ENCODE data around the gene ITIH1.
"Not testable (repeated sequence)": the region's sequence is repeated elsewhere in the genome, so short reads cannot be mapped to it uniquely, and the experiment has no call there.

Gene ITIH1, protein sequence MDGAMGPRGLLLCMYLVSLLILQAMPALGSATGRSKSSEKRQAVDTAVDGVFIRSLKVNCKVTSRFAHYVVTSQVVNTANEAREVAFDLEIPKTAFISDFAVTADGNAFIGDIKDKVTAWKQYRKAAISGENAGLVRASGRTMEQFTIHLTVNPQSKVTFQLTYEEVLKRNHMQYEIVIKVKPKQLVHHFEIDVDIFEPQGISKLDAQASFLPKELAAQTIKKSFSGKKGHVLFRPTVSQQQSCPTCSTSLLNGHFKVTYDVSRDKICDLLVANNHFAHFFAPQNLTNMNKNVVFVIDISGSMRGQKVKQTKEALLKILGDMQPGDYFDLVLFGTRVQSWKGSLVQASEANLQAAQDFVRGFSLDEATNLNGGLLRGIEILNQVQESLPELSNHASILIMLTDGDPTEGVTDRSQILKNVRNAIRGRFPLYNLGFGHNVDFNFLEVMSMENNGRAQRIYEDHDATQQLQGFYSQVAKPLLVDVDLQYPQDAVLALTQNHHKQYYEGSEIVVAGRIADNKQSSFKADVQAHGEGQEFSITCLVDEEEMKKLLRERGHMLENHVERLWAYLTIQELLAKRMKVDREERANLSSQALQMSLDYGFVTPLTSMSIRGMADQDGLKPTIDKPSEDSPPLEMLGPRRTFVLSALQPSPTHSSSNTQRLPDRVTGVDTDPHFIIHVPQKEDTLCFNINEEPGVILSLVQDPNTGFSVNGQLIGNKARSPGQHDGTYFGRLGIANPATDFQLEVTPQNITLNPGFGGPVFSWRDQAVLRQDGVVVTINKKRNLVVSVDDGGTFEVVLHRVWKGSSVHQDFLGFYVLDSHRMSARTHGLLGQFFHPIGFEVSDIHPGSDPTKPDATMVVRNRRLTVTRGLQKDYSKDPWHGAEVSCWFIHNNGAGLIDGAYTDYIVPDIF

DNA sequence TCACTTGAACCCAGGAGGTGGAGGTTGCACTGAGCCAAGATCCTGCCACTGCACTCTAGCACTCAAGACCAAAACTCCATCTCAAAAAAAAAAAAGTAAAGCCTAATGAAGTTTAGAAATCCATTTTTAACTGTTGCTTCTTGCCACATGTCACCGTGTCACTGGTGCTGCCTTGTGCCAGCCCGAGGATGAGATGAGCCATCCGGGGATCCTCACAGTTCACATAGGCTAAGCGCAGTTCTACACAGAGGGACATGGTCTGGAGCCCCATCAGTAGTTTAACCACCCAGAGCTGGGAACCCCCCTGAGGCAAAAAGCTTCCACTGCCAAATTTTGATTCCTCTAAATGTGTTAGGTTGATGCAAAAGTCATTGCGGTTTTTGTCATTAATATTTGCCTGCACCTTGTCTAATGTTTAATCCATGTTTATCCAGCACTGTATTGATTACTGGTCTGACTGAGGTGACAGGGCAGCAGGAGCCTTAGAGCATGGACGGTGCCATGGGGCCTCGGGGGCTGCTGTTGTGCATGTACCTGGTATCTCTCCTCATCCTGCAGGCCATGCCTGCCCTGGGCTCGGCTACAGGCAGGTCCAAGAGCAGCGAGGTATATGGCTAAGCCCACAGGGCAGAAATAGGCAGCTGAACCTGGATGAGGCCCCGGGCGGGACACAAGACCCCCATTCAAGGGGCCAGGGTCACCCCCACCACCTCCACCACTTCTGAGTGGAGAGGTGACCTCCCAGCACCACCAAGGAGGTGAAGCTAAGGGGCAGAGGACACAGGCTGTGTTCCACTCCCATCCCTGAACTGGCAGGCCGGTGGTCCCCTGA is at the start of gene ITIH1:
TSS of gene ITIH1 (plus strand) at position 473 of the 832 bp plus-strand sequence. CDS start at position 490, 17 bp downstream.
- DNase-seq (ENCODE audit: low read depth) = no peak

DNA sequence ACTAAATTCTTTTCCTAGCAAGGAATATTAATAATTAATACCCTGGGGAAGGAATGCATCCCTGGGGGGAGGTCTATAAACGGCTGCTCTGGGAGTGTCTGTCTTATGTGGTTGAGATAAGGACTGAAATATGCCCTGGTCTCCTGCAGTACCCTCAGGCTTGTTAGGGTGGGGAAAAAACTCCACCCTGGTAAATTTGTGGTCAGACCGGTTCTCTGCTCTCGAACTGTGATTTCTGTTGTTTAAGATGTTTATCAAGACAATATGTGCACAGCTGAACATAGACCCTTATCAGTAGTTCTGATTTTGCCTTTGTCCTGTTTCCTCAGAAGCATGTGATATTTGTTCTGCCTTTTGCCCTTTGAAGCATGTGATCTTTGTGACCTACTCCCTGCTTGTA is 48.6 kb upstream of the ITIH1 start:
- DNase-seq (ENCODE audit: low read depth) = not testable (repeated sequence)

DNA sequence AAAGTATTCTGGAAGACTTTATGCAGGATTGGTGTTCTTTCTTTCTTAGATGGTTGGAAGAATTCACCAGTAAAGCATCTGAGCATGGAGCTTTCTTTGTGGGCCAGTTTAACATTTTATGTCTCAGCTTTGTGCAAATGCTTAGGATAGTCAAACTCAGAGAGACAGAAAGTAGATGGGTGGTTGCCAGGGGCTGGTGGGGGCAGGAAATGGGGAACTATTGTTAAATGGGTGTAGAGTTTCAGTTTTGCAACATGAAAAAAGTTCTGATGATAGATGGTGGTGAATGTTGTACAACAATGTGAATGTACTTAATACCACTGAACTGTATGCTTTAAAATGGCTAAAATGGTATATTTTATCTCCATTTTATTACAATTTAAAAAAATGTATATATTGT is 46.7 kb upstream of the ITIH1 start:
- no peak for DNase-seq (ENCODE audit: low read depth)

DNA sequence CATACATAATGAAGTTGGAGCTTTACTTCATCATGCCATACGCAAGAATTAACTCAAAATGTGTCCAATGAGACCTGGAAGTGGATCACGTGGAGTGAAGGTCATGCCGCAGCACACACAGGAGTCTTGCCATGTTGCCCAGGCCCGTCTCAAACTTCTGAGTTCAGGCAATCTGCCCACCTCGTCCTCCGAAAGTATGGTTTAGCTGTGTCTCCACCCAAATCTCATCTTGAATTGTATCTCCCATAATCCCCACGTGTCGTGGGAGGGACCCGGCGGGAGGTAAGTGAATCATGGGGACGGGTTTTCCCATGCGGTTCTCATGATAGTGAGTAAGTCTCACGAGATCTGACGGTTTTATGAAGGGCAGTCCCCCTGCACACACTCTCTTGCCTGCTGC is 45.8 kb upstream of the ITIH1 start:
- DNase-seq (ENCODE audit: low read depth) = no peak

DNA sequence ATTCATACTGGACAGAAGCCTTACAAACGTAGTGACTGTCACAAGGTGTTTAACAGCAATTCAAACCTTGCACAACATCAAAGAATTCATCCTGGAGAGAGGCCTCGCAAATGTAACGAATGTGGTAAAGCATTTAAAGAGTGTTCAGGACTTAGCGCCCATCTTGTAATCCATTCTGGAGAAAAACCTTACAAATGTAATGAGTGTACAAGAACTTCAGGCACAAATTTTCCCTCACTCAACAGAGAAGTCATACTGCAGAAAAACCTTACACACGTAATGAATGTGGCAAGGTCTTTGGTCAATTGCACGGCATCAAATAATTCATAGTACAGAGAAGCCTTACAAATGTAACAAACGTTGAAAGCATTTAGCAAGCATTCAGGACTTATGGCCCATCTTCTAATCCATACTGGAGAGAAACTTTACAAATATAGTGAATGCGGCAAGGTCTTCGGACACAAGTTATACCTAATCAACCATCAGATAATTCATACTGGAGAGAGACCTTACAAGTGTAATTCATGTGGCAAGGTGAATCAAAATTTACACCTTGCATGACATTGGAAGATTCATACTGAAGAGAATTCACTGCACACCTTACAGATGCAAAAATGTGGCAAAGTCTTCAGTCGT is 44.0 kb upstream of the ITIH1 start:
- DNase-seq (ENCODE audit: low read depth) = no peak

DNA sequence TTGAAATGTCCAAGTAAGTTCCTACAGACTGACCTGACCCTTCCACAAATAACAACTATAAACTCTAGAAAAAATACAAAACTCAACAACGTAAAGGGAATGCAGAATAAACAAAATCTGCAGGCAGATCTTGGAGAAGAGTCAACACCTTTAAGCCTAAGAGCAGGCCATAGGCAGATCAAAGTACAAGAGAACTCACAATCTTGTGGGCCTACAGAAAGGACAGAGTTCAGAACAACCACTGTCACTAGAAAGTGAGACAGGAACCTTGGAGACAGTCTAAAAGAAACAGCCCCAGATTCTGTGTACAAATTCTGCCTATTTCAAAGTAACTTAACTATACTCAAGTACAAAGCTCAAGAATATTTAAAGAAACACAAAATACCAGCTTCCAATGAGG is 37.7 kb upstream of the ITIH1 start:
- no peak for DNase-seq (ENCODE audit: low read depth)

DNA sequence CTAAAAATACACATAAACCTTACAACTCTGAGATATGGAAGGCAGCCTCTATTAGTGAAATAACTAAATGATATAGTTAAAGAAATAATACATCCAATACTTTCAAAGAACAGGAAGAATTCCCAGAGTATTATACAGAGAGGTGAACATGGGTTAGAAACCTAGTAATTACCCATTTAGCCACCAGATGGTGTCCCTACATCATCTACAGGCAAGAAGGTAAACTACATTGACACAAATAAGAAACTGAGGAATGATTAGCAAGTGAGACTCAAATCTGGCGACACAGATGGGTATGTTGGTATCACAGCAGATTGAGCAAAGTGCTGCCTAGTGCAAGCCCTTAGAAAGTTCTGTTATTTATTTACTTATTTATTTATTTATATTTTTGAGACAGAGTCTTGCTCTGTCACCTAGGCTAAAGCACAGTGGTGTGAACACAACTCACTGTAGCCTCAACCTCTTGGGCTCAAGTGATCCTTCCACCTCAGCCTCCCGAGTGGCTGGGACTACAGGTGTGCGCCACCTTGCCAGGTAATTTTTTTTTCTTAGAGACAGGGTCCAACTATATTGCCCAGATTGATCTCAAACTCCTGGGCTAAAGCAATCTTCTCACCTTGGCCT is 34.9 kb upstream of the ITIH1 start:
- peak; percentile 33 for DNase-seq (ENCODE audit: low read depth)

DNA sequence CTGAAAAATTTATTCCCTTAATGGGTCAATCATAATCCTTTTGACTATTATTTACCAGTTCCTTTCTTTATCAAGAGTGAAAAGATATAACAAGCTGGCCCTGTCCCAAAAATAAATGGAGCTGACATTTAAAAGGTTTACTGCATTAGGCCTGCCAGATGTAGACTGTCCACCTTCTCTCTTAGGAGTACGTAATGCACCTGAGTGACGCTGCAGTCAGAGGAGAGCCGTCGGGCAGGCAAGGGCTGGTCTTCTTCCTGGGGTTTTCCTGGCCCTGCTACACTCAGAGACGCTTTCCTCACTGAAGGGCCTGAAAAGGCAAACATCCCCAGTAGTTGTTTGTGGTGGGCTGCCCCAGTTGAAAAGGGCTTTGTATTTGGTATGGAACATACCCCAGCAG is 34.2 kb upstream of the ITIH1 start:
- no peak for DNase-seq (ENCODE audit: low read depth)

DNA sequence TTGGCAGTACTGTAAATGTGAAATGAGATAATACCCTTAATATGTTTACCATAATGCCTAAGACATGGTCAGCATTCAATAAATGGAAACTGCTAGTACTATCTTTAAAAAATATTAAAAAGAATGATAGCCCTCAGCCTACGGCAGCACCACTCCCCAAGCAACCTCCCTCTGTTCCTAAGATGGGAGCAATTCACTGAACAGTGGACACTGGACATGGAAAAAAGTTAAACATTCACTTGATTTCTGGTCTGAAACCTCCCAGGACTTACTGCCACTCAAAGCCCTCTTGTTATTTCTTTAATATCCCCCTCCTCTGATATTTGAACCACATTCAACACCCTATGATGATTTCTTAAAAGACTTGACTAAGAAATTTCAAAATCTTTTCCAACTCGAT is 33.7 kb upstream of the ITIH1 start:
- DNase-seq (ENCODE audit: low read depth) = no peak

DNA sequence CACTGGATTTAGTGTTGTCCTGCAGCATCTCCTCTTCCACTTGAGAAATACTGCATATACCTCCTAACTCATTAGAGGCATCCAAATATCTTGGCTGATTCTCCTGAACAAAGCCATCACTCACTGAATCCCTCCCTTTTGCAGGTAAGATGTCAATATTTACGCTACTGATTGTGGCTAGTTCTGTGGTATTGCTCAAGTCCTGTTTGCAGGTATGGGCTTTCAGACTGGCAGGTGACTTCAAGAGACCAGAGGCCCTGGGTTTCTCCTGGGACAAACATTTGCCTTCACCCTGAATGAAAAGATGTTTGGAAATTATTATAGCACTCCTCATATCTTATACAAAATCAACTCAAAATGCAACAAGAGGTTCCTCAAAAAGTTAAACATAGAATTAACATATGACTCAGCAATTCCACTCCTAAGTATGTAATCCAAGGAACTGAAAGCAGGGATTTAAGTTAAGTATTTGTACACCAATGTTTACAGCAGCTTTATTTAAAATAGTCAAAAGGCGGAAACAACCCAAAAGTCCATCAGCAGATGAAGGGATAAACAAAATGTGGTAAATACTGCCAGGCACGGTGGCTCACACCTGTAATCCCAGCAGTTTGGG is 25.2 kb upstream of the ITIH1 start:
- peak; percentile 17 for DNase-seq (ENCODE audit: low read depth)

DNA sequence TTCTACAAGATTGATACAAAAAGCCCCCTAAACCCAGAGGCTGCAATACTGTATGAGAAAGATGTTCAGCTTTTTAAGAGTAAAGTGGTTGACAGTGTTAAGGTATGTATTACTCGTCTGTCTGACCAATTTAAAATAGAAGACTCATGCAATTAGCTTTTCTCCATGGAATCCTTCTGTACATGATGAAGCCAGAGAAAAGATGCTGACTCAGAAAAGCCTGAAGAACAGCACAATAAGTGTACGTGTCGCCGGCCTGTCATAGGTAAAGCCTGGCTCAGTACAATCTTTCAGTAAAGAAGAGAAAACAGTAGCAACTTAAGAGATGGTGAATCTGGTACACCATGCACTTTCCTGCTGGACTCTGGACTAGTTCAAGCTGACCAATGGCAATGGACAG is 23.0 kb upstream of the ITIH1 start:
- DNase-seq (ENCODE audit: low read depth) = no peak

DNA sequence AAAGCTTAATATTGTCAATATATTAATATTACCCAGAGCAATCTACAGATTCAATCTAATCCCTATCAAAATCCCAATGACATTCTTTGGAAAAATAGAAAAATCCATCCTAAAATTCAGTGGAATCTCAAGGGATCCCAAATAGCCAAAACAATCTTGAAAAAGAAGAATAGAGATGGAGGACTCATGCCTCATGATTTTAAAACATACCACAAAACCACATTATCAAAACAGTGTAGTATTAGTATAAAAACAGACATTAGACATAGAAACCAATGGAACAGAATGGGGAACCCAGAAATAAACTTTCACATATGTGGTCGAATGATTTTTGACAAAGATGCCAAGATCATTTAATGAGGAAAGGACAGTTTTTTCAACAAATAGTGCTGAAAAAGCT is 21.3 kb upstream of the ITIH1 start:
- DNase-seq (ENCODE audit: low read depth) = no peak

DNA sequence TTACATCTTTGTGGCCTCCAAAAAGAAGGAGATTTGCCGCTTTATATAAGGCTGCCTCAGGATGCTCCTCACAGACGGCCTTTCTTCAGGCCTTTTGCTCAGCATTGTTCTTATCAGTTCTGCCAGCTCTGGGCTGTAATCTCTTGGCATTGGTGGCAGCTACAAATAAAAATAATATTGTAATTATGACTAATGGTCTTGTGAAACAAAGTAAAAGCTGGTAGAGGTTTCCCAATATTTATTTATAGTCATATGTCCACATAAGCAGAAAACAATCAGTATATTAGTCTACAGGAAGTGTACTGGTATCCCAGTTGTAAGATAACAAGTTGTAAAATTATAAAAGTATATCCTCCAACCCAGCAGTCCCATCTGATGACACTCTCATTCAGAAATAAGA is 13.9 kb upstream of the ITIH1 start:
- peak; percentile 81 for DNase-seq (ENCODE audit: low read depth)

DNA sequence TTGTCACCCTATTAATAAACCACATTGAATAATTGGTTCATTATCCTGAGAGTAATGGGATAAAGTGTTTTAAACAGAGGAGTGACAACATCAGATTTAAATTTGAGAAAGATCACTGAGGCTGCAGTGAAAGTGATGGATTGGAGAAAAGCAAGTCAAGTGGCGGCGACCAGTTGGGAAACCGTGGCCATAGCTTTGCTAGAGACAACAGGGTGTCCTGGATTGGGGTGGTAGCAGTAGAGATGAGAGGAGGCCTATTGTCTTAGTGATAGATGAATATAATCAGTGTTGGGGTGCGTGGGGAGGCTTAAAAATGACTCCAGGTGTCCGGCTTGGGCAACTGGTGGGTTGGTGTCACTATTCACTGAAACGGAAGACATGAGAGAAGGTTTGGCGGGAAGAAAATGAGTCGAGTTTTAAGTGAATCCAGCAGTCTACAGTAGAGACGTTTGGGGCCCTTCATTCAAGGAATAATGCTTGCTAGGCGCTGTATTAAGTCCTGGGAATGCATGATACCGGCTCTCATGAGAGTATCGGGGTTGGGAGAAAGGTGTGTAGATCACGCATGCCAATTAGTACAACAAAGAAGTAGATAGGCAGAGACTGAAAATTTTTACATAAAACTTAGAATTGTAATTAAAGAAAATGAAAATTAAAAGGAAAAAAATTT is 7.5 kb upstream of the ITIH1 start:
- DNase-seq (ENCODE audit: low read depth) = peak; percentile 1

DNA sequence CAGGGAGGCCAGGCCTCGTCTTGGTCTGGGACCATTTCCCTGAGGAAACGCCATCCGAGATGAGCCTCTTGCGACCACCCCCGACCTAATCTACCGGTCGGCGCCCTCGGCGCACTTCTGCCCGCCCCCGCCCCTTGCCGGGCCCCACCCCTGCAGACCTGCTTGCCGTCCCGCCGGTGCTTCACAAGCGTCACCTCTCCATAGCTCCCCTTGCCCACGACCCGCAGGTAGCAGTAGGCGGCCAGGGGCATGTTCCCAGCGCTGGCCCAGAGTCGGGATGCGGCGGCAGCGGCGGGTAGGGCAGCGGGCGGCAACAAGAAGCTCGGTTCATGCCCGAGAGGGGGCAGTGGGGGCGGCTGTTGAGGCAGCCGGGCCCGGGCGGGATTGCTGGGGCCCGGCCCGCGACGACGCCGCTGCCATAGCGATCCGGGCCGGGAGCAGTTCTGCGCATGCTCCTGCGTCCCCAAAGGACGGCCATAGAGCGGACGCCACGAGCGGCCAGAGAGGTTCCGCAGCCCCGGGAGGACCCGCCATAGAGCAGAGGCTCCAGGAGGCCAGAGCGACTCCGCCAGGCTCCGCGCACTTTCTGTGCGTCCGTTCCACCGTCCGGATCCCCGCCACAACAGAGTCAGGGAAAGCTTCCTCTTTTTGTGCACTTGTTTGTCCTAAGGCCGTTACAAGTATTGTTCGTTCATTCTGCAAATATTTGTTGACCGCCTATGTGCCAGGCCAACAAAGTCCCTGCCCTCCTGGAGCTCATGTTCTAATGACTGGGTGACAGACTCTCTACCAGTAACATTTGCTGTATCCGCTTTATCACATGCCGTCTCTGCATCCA is 6.7 kb upstream of the ITIH1 start, which contains the start of gene NEK4:
TSS of gene NEK4 (minus strand) at position 445 of the 838 bp plus-strand sequence. CDS start at position 251, 194 bp downstream.
- DNase-seq (ENCODE audit: low read depth) = peak; percentile 78

DNA sequence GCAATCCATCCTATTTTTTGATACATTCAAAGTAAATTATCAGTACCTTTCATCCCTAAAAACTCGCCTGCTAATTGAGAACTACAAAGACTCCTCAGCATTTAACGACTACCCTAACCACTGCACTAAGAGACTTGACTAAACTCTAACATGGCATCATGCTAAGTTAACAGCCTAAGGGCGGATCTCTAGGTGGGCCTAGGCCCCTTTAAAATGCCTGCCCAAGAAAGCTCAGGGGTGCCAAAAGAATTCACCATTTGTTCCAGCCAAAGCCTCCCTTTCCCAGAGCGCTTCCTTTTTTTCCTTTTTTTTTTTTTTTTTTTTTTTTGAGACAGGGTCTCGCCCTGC is 6.1 kb upstream of the ITIH1 start:
- DNase-seq (ENCODE audit: low read depth) = no peak

DNA sequence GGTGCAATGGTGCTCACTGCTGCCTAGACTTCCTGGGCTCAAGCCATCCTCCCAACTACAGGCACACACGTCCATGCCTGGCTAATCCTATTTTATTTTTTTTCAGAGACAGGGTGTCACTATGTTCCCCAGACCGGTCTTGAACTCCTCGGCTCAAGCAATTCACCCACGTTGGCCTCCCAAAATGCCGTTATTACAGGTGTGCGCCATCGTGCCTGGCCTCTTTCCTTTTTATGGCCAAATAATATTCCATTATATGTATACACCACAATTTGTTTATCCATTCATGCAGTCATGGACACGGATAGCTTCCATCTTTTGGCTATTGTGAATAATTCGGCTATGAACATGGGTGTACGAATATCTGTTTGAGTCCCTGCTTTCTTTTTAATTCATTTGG is 5.7 kb upstream of the ITIH1 start:
- DNase-seq (ENCODE audit: low read depth) = no peak

DNA sequence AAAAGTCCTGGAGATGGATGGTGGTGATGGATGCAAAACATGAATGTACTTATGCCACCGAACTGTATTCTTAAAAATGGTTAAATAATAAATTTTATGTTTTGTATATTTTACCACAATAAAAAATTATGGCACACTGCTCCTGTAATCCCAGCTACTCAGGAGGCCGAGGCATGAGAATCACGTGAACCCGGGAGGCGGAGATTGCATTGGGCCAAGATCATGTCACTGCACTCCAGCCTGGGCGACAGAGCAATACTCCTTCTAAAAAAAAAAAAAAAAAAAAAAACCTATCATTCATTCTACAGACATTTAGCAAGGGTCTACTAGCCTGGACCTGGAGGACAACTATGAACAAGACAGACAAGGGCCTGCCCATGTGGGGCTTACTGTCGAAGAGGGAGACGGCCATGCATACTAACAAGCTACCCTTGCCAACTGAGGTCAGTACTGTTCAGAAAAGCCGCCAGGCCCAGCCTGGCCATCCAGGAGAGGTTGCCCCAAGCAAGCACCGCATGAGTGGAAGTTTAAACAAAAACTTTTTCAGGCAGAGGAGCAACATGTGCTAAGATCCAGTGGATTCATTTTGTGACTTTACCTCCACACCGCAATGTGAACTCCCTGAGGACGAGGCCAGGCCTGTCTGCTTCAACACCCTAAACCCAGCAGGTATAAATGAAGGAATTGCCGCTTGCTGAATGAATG is 3.9 kb upstream of the ITIH1 start:
- DNase-seq (ENCODE audit: low read depth) = no peak
